PFSK-1 (cell line): Measurements from ENCODE around the gene SLIT3.

Experiments
- FOXP2 ChIP-seq: optimal IDR thresholded peaks from 2 replicates; pipeline ENCODE3; 2011; ENCODE audit warnings: borderline replicate concordance, control low read depth, inconsistent platforms; ENCODE audit not compliant: insufficient read depth; ENCODE audit errors: extremely low read length, extremely low read depth
- POLR2AphosphoS5 ChIP-seq: IDR thresholded peaks from 2 replicates; pipeline ENCODE4 v1.6.1; 2012; ENCODE audit warnings: low read depth, mild to moderate bottlenecking, control low read depth, low read length, moderate library complexity
- REST ChIP-seq, 2 experiments: IDR thresholded peaks; 2 replicates each; pipeline versions ENCODE4 v1.6.1 to v1.8.0; 2011 to 2012; ENCODE audit warnings: low read depth in 2 of 2, low read length in 2 of 2, control low read depth in 1 of 2, inconsistent platforms in 1 of 2, mild to moderate bottlenecking in 1 of 2, moderate library complexity in 1 of 2; ENCODE audit not compliant: insufficient read depth in 1 of 2
- SIN3A ChIP-seq: IDR thresholded peaks from 2 replicates; pipeline ENCODE4 v1.6.1; 2012; ENCODE audit warnings: mild to moderate bottlenecking, low read length, moderate library complexity, borderline replicate concordance; ENCODE audit not compliant: insufficient read depth
- TAF1 ChIP-seq: IDR thresholded peaks from 2 replicates; pipeline ENCODE4 v1.6.1; 2012; ENCODE audit warnings: low read length, control low read depth, borderline replicate concordance; ENCODE audit not compliant: insufficient read depth

The SLIT3 gene

GRCh38 chr5:169089343-169089742, 211.6 kb downstream of the SLIT3 start:
- no peak for TF ChIP-seq TAF1
- no peak for TF ChIP-seq POLR2AphosphoS5
- TF ChIP-seq REST (IDR thresholded peaks at IDR 0.05; ENCODE audit: insufficient read depth in 1 of 2, low read depth in 2 of 2, low read length in 2 of 2) = no peak
- no peak for TF ChIP-seq FOXP2
- TF ChIP-seq SIN3A = no peak

GRCh38 chr5:169088028-169088725, 212.8 kb downstream of the SLIT3 start:
- TF ChIP-seq REST (IDR thresholded peaks at IDR 0.05; ENCODE audit: insufficient read depth in 1 of 2, low read depth in 2 of 2, low read length in 2 of 2) = no peak
- no peak for TF ChIP-seq FOXP2
- no peak for TF ChIP-seq POLR2AphosphoS5
- TF ChIP-seq SIN3A = no peak
- no peak for TF ChIP-seq TAF1

GRCh38 chr5:169085636-169086035, 215.3 kb downstream of the SLIT3 start:
- no peak for TF ChIP-seq REST (IDR thresholded peaks at IDR 0.05; ENCODE audit: insufficient read depth in 1 of 2, low read depth in 2 of 2, low read length in 2 of 2)
- TF ChIP-seq FOXP2 = no peak
- no peak for TF ChIP-seq POLR2AphosphoS5
- TF ChIP-seq TAF1 = no peak
- TF ChIP-seq SIN3A = no peak

DNA sequence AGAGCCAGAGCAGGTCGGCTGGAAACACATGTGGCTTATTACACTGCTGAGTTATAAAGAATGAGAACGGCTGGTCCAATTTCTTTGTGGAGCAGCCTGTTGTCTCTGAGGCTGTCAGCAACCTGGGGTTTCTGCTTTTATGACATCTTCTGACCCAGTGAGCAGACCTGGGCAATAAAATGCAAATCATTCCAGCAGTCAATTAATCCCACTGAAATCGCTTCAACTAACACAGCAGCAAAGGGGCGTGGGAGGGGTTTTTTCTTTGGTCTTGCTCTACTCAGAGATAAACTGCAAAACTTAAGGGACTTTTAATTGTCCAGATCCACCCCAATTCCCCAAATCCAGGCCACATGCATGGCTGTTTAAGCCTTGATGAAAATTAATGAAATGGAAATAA, 215.7 kb downstream of the SLIT3 start:
- TF ChIP-seq FOXP2 (no peak), REST (IDR thresholded peaks at IDR 0.05; ENCODE audit: insufficient read depth in 1 of 2, low read depth in 2 of 2, low read length in 2 of 2) (no peak), TAF1 (no peak), POLR2AphosphoS5 (no peak), SIN3A (no peak)

GRCh38 chr5:169084775-169085174, 216.2 kb downstream of the SLIT3 start:
- TF ChIP-seq TAF1 = no peak
- TF ChIP-seq FOXP2 = no peak
- no peak for TF ChIP-seq POLR2AphosphoS5
- TF ChIP-seq SIN3A = no peak
- no peak for TF ChIP-seq REST (IDR thresholded peaks at IDR 0.05; ENCODE audit: insufficient read depth in 1 of 2, low read depth in 2 of 2, low read length in 2 of 2)
